ENCODE data around the gene COL6A2.
"Not testable (repeated sequence)": the region's sequence is repeated elsewhere in the genome, so short reads cannot be mapped to it uniquely, and the experiment has no call there.

Gene COL6A2

GRCh38 chr21:46097336-46098293, at the start of gene COL6A2:
Gene COL6A2, plus strand, starts transcription at chr21:46098112.
- DNase-seq = peak; percentile 45

DNA sequence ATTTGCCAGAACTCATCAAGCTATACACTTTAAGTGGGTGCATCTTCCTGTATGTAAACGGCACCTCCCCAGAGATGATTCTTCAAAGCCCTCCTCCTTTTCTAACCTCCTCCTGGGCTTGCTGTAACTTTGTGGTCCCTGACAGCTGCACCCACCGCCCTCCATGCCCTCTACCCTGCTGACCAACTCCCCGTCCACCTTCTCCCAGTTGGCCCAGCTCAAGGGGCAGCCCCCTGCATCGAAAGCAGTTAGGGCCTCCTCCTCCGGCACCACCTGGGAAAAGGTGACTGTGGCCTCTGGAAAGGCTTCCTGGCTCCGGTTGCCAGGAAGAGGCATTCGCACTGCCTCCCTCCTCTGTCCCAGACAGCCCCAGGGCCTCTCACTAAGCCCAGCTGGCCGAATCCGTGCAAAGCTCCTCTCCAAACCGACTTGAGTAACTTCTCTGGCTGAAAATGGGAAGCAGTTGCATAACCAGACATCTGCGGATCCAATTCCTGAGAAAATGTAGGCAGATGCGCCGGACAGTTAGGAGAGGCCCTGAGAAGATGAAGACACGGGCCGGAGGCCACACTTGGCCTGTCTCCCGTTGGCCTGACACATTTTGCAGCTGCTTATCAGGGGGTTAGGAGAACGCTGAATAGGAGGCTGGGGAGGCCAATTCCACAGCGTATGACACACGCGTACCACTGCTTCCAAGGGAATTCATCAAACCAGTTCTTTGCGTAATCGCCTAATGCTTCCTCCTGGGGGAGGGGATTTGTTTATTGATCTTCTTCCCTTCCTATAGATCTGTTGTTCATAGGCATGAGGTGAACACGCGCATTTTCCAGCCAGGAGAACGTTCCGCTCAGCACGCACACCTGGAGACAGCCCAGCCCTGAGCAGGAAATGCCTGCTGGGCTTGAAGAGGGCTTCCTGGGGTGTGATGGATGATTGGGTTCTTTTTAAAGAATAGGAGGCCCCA, 48.7 kb upstream of the COL6A2 start:
- DNase-seq = peak; percentile 98

GRCh38 chr21:46049890-46050667, 47.8 kb upstream of the COL6A2 start:
- no peak for DNase-seq

GRCh38 chr21:46050668-46051378, 47.1 kb upstream of the COL6A2 start:
- DNase-seq = no peak

- DNase-seq = no peak
These were observed 46.5 kb upstream of the COL6A2 start for GRCh38 chr21:46051379-46051770.

DNA sequence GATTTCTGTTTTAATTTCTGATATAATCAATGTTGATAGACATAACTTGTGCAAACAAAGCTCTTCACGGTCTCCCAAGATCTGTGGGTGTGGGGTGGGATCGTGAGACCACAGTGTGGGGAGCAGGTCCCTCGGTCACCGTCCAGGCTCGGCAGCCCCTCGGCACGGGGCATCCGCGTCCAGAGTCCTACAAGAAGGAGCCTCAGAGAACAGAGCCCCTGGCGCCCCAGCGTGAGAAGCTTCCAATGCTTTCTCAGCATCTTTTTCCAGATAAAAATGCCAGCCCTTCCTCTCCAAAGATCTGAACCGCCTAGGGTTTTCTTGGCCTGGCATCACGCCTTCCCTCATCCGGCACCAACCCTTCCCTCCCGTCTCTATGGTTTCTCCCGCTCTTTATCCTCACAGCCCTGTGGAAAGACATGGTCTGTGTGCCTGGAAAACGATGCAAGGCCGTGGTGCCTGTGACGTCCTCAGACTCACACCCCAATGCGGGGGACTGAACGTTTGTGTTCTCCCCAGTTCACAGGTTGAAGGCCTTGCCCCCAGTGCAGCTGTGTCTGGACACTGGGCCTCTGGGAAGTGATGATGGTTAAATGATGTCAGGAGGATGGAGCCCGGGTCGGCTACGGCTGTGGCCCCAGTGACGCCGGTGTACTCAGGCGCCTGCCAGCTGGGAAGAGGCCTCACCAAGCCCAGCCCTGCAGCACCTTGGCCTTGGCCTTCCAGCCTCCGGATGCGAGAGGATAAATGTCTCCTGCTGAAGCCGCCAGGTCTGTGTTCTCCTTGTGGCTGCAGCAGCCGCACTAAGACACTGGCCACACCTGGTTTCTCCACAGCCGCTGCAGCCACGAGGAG, 45.9 kb upstream of the COL6A2 start:
- DNase-seq = no peak

DNA sequence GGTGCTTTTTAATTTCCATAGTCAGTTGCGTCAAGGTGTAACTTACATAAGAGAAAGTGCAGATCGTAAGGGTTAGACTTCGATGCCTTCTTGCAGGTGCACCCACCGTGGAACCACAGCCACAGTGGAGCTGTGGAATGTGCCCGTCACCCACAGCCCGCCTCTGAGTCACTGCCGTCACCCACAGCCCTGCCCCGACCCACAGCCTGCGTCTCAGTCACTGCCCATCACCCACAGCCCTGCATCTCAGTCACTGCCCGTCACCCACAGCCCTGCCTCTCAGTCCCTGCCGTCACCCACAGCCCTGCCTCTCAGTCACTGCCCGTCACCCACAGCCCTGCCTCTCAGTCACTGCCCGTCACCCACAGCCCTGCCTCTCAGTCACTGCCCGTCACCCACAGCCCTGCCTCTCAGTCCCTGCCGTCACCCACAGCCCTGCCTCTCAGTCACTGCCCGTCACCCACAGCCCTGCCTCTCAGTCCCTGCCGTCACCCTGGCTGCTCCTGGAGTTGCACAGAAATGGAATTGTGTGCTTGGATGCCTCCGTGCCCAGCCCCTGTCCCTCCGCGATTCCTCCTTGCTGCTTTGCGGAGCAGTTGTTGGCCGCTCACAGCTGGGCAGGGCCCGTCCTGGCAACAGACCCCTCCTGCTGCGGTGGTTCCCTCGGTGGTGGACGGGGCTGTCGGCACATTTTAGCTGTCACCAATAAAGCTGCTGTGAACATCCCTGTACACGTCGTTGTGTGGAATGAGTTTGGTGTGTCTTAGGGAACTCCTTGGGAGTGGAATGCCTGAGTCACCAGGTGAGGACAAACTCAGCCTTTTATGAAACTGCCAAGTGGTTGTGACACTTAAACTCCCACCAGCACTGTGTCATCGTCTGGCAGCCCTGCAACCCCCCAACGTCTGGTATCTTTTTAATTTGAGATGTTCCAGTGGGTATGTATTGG, 44.9 kb upstream of the COL6A2 start:
- peak; percentile 26 for DNase-seq

GRCh38 chr21:46054031-46054430, 43.9 kb upstream of the COL6A2 start:
- no peak for DNase-seq

DNA sequence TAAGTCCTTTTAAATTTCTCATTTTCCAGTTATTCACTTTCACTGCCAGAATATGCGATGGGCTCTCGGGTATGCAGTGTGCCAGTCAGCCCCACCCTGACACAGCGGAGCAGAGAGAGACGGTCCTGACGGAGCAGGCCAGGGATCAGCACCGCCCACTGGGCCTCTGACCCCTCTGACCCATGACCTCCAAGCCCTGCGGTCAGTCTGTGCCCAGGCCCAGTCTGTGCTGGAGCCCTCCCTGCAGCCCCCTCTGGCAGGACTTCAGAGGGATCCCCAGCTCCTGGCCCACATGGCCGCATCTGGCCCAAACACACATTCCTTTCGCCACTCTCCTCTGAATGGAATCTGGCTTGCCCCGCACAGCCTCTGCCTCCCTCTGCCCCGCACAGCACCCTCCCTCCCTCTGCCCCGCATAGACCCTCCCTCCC, 43.4 kb upstream of the COL6A2 start:
- peak; percentile 30 for DNase-seq

- no peak for DNase-seq
These were observed 42.0 kb upstream of the COL6A2 start for GRCh38 chr21:46055863-46056281.

- DNase-seq = no peak
These were observed 41.4 kb upstream of the COL6A2 start for GRCh38 chr21:46056450-46056903.

DNA sequence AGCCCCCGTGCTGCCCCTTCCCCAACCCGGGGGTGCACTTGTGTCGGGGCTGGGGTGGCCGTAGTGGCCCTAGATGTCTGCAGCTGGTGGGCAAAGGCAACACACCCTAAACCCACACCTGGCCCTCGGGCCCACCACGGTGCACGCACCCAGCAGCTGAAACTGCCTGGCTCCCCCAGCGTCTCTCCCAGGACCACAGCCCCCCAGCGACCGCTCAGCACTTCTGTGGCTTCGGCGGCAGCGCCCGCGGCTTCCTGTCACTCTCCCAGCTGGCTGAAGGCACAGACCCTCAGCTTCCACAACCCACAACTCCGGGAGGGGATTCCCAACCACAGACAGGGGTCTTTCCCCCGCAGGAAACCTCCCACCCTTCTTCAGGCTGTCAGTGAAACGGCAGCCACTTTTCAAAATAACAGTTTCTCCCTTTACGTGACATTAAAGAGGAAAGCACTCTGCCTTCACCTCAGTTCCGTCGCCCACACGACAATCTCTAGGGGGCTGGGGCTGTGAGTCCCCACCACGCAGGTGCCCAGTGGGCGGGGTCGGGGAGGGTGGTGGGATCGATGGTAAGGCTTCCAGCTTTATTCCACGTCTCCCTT, 40.7 kb upstream of the COL6A2 start:
- DNase-seq = no peak

- no peak for DNase-seq
These were observed 40.1 kb upstream of the COL6A2 start for GRCh38 chr21:46057710-46058241.

DNA sequence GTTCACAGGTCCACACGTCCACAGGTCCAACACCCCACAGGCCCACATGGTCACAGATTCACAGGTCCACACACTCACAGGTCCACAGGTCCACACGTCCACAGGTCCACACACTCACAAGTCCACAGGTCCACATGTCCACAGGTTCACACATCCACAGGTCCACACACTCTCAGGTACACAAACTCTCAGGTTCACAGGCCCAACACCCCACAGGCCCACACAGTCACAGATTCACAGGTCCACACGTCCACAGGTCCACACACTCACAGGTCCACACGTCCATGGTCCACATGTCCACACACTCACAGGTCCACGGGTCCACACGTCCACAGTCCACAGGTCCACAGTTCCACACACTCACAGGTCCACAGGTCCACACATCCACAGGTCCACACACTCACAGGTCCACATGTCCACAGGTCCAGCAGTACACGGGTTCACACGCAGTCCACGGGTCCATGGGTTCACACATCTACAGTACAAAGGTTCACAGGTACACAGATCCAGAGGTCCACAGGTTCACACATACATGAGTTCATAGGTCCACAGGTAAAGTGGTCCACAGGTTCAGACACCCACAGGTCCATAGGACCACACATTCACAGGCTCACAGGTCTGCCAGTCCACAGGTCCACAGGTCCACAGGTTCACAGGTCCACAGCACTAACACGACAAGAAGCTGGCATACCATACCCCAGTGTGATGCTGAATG, 39.3 kb upstream of the COL6A2 start:
- DNase-seq = no peak

- DNase-seq = no peak
These were observed 38.7 kb upstream of the COL6A2 start for GRCh38 chr21:46059195-46059594.

GRCh38 chr21:46059711-46060455, 38.0 kb upstream of the COL6A2 start:
- DNase-seq = not testable (repeated sequence)

DNA sequence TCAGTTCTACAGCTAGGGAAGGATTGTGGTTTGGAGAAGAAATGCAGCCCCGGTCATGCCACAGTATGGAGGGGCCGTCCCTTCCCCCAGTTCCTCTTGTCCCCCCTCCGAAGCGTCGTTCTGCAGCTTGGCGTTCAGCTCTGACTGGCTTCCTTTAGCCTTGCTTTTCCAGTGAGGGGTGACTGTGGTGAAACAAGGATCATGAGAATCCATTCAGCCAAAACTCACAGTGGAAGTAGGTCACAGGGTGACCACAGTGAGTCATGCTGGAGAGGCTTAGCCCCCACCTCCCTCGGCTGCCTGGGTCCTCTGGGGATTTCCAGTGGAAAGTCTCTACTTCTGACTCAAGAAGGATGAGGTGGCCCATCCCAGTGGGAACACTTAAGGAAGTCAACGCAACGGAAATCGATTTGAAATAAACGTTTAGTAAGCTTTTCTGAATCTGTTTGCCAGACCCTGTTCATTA, 37.3 kb upstream of the COL6A2 start:
- peak; percentile 81 for DNase-seq
